GM12878 (cell line): ENCODE results near the gene MAP4K1. TPM values are rescaled to one million over a fixed set of nuclear protein-coding genes. Genes with fewer than 3 reads are reported as not detected.

Experiments used
- ATAC-seq: fragments of 200-7000 bp; cut with Tn5 transposase; 3 replicates; pipeline ENCODE4 v1.9.1; 2020; ENCODE audit warnings: mild to moderate bottlenecking, moderate library complexity
- BruUV-seq: library from RNA; stranded (reverse); fragments of 400-500 nt; replicated peaks from 2 replicates; lab custom pipeline; 2021; lab: Mats Ljungman, UMichigan
- CTCF ChIA-PET: fragments of 300-600 bp; sonication (Branson Sonifier 250); formaldehyde crosslinking; extraction: SDS; loops from one replicate; lab custom pipeline; 2021; ENCODE audit warnings: inconsistent platforms; lab: Yijun Ruan, JAX
- POLR2A ChIA-PET: fragments of 350-600 bp; formaldehyde crosslinking; extraction: SDS; loops from one replicate; lab custom pipeline; 2021; ENCODE audit warnings: inconsistent platforms; lab: Charles Lee
- RAD21 ChIA-PET: fragments of 300-600 bp; sonication (Branson Sonifier 250); formaldehyde crosslinking; loops from one replicate; lab custom pipeline; 2023; ENCODE audit warnings: antibody characterized with exemption; ENCODE audit not compliant: unreplicated experiment; lab: Charles Lee
- SMC1A ChIA-PET: fragments of 300-600 bp; sonication (Branson Sonifier 250); formaldehyde crosslinking; loops from one replicate; lab custom pipeline; 2023; ENCODE audit not compliant: unreplicated experiment, uncharacterized antibody; lab: Charles Lee
- DNase-seq: peaks from one replicate; pipeline ENCODE4 v3.0.0-alpha.2; 2011; ENCODE audit warnings: low read depth, low spot score
- FAIRE-seq: peaks from 3 replicates; lab custom pipeline; 2011; peaks lifted over from hg19 to GRCh38; lab: Jason Lieb, UNC
- H2AFZ ChIP-seq: 2 replicates; pipeline ENCODE4 v1.6.0; 2011; ENCODE audit warnings: low read depth, low read length, control low read depth; ENCODE audit not compliant: control insufficient read depth
- H3K27ac ChIP-seq: 2 replicates; pipeline ENCODE4 v1.5.1; 2011; ENCODE audit warnings: control low read depth; ENCODE audit not compliant: control insufficient read depth, insufficient read depth
- H3K27me3 ChIP-seq, 2 experiments: replicated peaks in 1 of 2; 2 replicates each; pipeline versions ENCODE4 v1.6.0 to v1.6.1; 2011; ENCODE audit warnings: low read length in 1 of 2; ENCODE audit not compliant: control insufficient read depth in 2 of 2, insufficient read depth in 2 of 2
- H3K36me3 ChIP-seq, 2 experiments: 2 replicates each; pipeline ENCODE4 v1.5.1; 2011; ENCODE audit warnings: low read length in 1 of 2; ENCODE audit not compliant: control insufficient read depth in 2 of 2, insufficient read depth in 2 of 2
- H3K4me1 ChIP-seq: 2 replicates; pipeline ENCODE4 v1.6.1; 2011; ENCODE audit warnings: mild to moderate bottlenecking, low read length, moderate library complexity, mixed read lengths; ENCODE audit not compliant: control insufficient read depth, insufficient read depth
- H3K4me2 ChIP-seq: 2 replicates; pipeline ENCODE4 v1.6.0; 2011; ENCODE audit warnings: control low read depth; ENCODE audit not compliant: control insufficient read depth, insufficient read depth
- H3K4me3 ChIP-seq: fragments of 200-600 bp; sonication (generic); 2 replicates; pipeline ENCODE4 v1.5.1; 2016
- H3K79me2 ChIP-seq: 2 replicates; pipeline ENCODE4 v1.6.0; 2011; ENCODE audit warnings: low read length; ENCODE audit not compliant: control insufficient read depth, insufficient read depth
- H3K9ac ChIP-seq: 2 replicates; pipeline ENCODE4 v1.8.0; 2011; ENCODE audit warnings: low read length, control low read depth, mixed read lengths; ENCODE audit not compliant: control insufficient read depth, insufficient read depth
- H3K9me3 ChIP-seq: replicated peaks from 3 replicates; pipeline ENCODE4 v1.5.1; 2011; ENCODE audit warnings: mild to moderate bottlenecking, low read length; ENCODE audit not compliant: control insufficient read depth, insufficient read depth
- H4K20me1 ChIP-seq: 2 replicates; pipeline ENCODE4 v1.6.0; 2011; ENCODE audit not compliant: control insufficient read depth, insufficient read depth
- ATF7 ChIP-seq: fragments of 450-650 bp; IDR thresholded peaks from 2 replicates; pipeline ENCODE4 v1.6.1; 2016; ENCODE audit warnings: low read depth, mild to moderate bottlenecking
- RAD51 ChIP-seq: fragments of 450-650 bp; IDR thresholded peaks from 2 replicates; pipeline ENCODE4 v1.6.1; 2016; ENCODE audit warnings: moderate library complexity, mild to moderate bottlenecking, inconsistent platforms
- WGBS: methylation state at CpG from one replicate; pipeline ENCODE4 v1.1.6; 2016; ENCODE audit warnings: low lambda C conversion rate; ENCODE audit not compliant: insufficient replicate concordance, insufficient coverage; ENCODE audit errors: missing lambda C conversion rate; 5-methylcytosine and 5-hydroxymethylcytosine counted together
- in situ Hi-C: fragments of 300-500 bp; cut with MboI; formaldehyde crosslinking; loops from 9 replicates; pipeline ENCODE4 v1.14.3; 2018; ENCODE audit warnings: mixed read lengths
- intact Hi-C: fragments of 100-400 bp; cut with micrococcal nuclease; formaldehyde crosslinking; loops from one replicate; pipeline ENCODE4 v1.14.2; 2022; ENCODE audit not compliant: unreplicated experiment
- polyA plus RNA-seq, 11 experiments: library from polyadenylated mRNA; depleted of rRNA in 4 of 11; unstranded in 6 of 11; stranded (reverse) in 5 of 11; fragments of >200 nt; fragmentation: Nextera tagmentation in 4 of 11; fragmentation: Illumina TruSeq in 1 of 11; extraction: Ambion mirVana in 4 of 11; extraction: Trizol in 1 of 11; gene quantifications; 1 replicate in 1 of 11; 2 replicates in 10 of 11; pipeline versions ENCODE4 v1.2.1 to v1.2.3, GENCODE V29; 2011 to 2016; ENCODE audit warnings: inconsistent platforms in 2 of 11, missing spikeins in 2 of 11, low read depth in 1 of 11
- total RNA-seq, 4 experiments: library from RNA; depleted of rRNA in 3 of 4; stranded (reverse); fragments of >200 nt in 3 of 4; fragmentation: Illumina TruSeq in 1 of 4; extraction: Trizol in 1 of 4; gene quantifications; 2 replicates each; pipeline versions ENCODE4 v1.2.1 to v1.2.3, GENCODE V29; 2013 to 2021

The MAP4K1 gene
- total and polyA plus RNA-seq, 10 of the 15 experiments (the other 5 are each of a cell fraction or from before 2014, with no cell fraction given): 39.2 to 306 (median 140) TPM

DNA sequence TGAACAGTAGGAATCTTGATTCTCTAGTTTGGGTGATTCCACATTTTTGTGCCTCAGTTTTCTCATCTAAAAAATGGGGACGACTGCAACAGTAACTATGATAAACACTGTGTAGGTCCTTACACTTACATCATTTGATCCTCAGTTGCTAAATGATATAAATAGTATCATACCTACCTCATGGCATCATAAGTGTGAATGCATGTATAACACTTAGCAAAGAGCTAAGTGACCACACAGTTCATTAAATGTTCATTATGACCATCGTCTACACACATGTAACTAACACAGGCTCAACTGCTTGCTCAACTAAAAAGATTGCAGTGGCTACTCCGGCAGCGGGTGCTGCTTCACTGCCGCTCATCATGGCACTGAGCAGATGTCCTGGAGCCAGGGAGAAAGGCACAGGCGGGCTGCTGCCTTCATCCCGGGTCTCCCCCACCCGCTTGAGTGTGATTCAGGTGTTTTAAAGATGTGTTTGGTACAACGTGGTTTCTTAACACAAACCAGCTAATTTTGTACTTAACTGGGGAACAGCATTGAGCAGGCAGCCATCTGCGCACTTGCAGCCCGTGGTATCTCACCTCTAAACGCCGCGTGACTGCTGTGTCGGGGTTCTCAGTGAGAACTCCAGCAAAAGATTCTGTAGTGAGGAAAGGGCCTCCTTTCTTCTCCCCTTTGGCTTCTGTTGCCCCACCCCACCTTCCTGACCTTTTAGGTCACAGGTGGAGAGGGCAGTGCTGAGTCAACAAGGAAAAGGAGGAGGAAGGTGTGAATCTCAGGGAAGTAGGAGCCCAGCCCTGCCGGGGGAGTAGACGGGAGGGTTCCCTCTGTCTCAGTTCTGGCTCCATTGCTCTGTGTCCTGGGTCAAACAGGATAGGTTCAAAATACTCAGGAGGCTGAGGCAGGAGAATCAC, 18.0 kb upstream of the MAP4K1 start:
- Histone ChIP-seq H3K4me1 (peaks cover 15% of the 10 kb centered on the region), H2AFZ (no peak overlapping the region), H3K79me2 (no peaks in the 10 kb centered on the region), H3K36me3 (peaks cover 11 to 24% of the 10 kb centered on the region in 2 experiments), H4K20me1 (no peaks in the 10 kb centered on the region), H3K9ac (no peak overlapping the region), H3K4me3 (no peak overlapping the region), H3K4me2 (no peak overlapping the region), H3K27ac (no peak overlapping the region), H3K9me3 (no peaks in the 10 kb centered on the region)
- 89% methylated on average over 17 of the region's 17 CpGs for WGBS
- intact Hi-C loops: loop anchor here (2.0 kb wide), 3 partner anchors 79 to 295 kb away; partner anchors contain the start of genes MRPS12 and SARS2
- ChIA-PET POLR2A (interaction anchor here (0.6 to 2.4 kb wide), 5 partner anchors 14 to 769 kb away, joined by 3 to 10 read pairs (median 4); partner anchors contain the start of genes EIF3K and FAM98C), RAD21 (interaction anchor here (1.0 to 5.9 kb wide), 9 partner anchors 11 to 294 kb away, joined by 3 to 70 read pairs (median 8); partner anchors contain the start of genes ACTN4, EIF3K, FAM98C and MAP4K1), CTCF (interaction anchor here (0.9 to 5.5 kb wide), 25 partner anchors 10 to 305 kb away, joined by 3 to 103 read pairs (median 6); partner anchors contain the start of genes ACTN4, EIF3K, MAP4K1 and MRPS12), SMC1A (interaction anchor here (0.5 to 7.4 kb wide), 10 partner anchors 17 to 398 kb away, joined by 3 to 102 read pairs (median 7); partner anchors contain the start of genes EIF3K, FAM98C, MRPS12 and SARS2)
- no peak for FAIRE-seq
- no peak for ATAC-seq
- no TSS peak for BruUV-seq
- TF ChIP-seq RAD51 (no peak), ATF7 (peak; percentile 38; the same call in 1 of the 2 replicates)
- TF ChIP-seq, all 136 proteins: peak for 1
- no peaks in the 10 kb centered on the region for H3K27me3 ChIP-seq
- no peak for DNase-seq
- in situ Hi-C loops: loop anchor here (25.0 kb wide), 1 partner anchor 223 kb away; the partner anchor contains the start of gene FAM98C
